ENCODE data around the gene FBXW12.
A peak's percentile ranks its signal among the peaks of the same experiment; 100 is the strongest.

Gene FBXW12

GRCh38 chr3:48436855-48437254 lies 64.8 kb downstream of the FBXW12 start:
- DNase-seq, result no peak

GRCh38 chr3:48437812-48438211 lies 65.8 kb downstream of the FBXW12 start:
- DNase-seq, result no peak

GRCh38 chr3:48439820-48440589 lies 68.0 kb downstream of the FBXW12 start, which contains the start of the genes CCDC51 and TMA7:
Gene CCDC51, minus strand, starts transcription at chr3:48440119. Its CDS starts 4,991 bp downstream, at chr3:48435128.
Gene TMA7, plus strand, starts transcription at chr3:48440257. Its CDS starts 40 bp downstream, at chr3:48440297.
- DNase-seq, result peak; percentile 81 to 95

- DNase-seq, result no peak
These were observed 68.6 kb downstream of the FBXW12 start for GRCh38 chr3:48440590-48440958.

GRCh38 chr3:48441940-48442339 lies 69.9 kb downstream of the FBXW12 start:
- DNase-seq, result no peak

Data from SW 1271 (cell line).